ENCODE data around the gene DOLK. TPM values are rescaled to one million over a fixed set of nuclear protein-coding genes. Genes with fewer than 3 reads are reported as not detected.
A peak's percentile ranks its signal among the peaks of the same experiment; 100 is the strongest.

The DOLK gene
- total RNA-seq, 2 donors from 2014 or later, result 8.0 to 12.2 TPM

- Histone ChIP-seq H3K4me3 (no peak overlapping the region), H3K4me1 (peaks cover 71% of the 10 kb centered on the region), H3K27ac (peak overlapping the region in 3 of 4 donors; percentile 2 to 42 (median 28)), H3K27me3 (no peaks in the 10 kb centered on the region), H3K9me3 (no peaks in the 10 kb centered on the region), H3K36me3 (replicated peaks in 1 of 2; ENCODE audit: insufficient read depth in 1 of 2, low read depth in 2 of 2) (peaks cover 0 to 3% of the 10 kb centered on the region in 2 donors)
- no peak for TF ChIP-seq POLR2A (IDR thresholded peaks at IDR 0.05)
- TF ChIP-seq CTCF (IDR thresholded peaks at IDR 0.05), result no peak
- 78 to 81% methylated on average over 13 to 15 of the region's 15 CpGs for WGBS, 2 donors
- no peak for DNase-seq
- intact Hi-C loops (cut with DNase I), result no loop called here
- ATAC-seq, result no peak
Observed at GRCh38 chr9:128913048-128913900, 34.1 kb downstream of the DOLK start.

DNA sequence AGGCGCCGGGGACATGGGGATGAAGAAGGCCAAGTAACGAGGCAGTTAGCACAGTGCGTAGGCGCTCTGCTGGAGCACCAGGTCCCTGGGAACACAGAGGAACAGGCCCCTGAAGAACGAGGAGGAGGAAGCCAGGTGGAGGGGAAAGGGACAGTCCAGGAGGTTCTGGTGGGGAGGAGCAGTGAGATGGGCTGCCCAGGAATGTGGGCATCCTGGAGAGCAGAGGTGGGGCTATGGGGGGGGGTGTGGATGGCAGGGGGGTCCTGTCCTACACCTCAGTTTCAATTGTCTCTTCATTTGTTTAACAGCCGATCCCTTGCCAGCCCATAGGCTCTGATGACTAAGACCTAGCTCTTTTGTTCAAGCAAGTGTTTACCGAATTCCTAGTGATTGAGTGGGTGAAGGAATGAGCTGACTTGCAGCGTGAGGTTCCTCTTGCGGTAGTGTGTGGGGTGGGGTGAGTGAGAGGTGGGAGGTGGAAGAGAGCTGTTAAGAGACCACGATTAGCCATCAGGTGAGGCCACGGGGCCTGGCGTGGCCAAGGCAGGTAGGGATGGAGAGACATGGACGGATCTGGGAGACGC lies 35.0 kb downstream of the DOLK start:
- H3K27ac ChIP-seq, result peak overlapping the region; percentile 3 to 42 (median 23)
- peaks cover 6 to 11% of the 10 kb centered on the region in 2 donors for H3K36me3 ChIP-seq (replicated peaks in 1 of 2; ENCODE audit: insufficient read depth in 1 of 2, low read depth in 2 of 2)
- DNase-seq (no peak), ATAC-seq (no peak)
- H3K27me3 ChIP-seq, result no peaks in the 10 kb centered on the region
- intact Hi-C loops (cut with DNase I), result no loop called here
- 74 to 76% methylated on average over 15 of the region's 15 CpGs for WGBS, 2 donors
- peaks cover 64% of the 10 kb centered on the region for H3K4me1 ChIP-seq
- no peaks in the 10 kb centered on the region for H3K9me3 ChIP-seq
- H3K4me3 ChIP-seq, result no peak overlapping the region
- TF ChIP-seq POLR2A (IDR thresholded peaks at IDR 0.05) (no peak), CTCF (IDR thresholded peaks at IDR 0.05) (no peak)

DNA sequence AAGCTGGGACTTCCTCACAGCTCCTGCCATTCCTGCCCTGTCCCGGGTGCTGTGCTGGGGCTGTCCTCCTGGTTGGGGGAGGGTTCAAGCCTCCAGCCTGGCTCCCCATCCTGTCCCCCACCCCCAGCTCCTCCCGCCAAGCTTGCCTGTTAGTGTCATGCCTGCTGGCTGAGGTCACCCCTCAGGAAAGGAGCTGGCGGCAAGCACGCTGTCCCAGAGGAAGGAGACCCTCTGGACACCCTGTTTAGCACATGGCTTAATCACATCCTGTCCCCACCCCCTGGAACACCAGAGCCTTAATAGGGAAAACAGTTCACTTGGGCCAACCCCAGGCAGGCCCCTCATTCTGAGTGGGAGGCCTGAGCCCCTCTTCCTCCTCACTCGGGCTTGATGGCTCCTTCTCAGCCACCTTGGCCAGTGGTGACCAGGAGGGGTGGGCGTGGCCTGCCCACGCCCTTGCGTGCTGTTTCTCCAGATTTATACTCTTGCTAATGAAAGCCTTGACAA lies 35.8 kb downstream of the DOLK start:
- Histone ChIP-seq H3K27me3 (no peaks in the 10 kb centered on the region), H3K9me3 (no peaks in the 10 kb centered on the region), H3K4me3 (no peak overlapping the region), H3K27ac (peak overlapping the region; percentile 10 to 36 (median 31)), H3K36me3 (replicated peaks in 1 of 2; ENCODE audit: insufficient read depth in 1 of 2, low read depth in 2 of 2) (peaks cover 6 to 13% of the 10 kb centered on the region in 2 donors), H3K4me1 (peaks cover 56% of the 10 kb centered on the region)
- DNase-seq (peak in 3 of 4 donors; percentile 43 to 60 (median 47)), ATAC-seq (peak; percentile 22)
- TF ChIP-seq CTCF (IDR thresholded peaks at IDR 0.05) (no peak), POLR2A (IDR thresholded peaks at IDR 0.05) (peak in 1 of 3 donors; percentile 6)
- intact Hi-C loops (cut with DNase I), result no loop called here
- WGBS, 2 donors, result 53 to 63% methylated on average over 8 of the region's 8 CpGs

- no peak for TF ChIP-seq POLR2A (IDR thresholded peaks at IDR 0.05)
- no peak for TF ChIP-seq CTCF (IDR thresholded peaks at IDR 0.05)
- Histone ChIP-seq H3K36me3 (replicated peaks in 1 of 2; ENCODE audit: insufficient read depth in 1 of 2, low read depth in 2 of 2) (peaks cover 6 to 13% of the 10 kb centered on the region in 2 donors), H3K4me3 (no peak overlapping the region), H3K9me3 (no peaks in the 10 kb centered on the region), H3K4me1 (peaks cover 50% of the 10 kb centered on the region), H3K27me3 (no peaks in the 10 kb centered on the region), H3K27ac (peak overlapping the region in 2 of 4 donors; percentile 32 to 36)
- intact Hi-C loops (cut with DNase I), result no loop called here
- no peak for DNase-seq
- WGBS, 2 donors, result 86 to 90% methylated on average over 4 to 6 of the region's 6 CpGs
- no peak for ATAC-seq
Observed at GRCh38 chr9:128910906-128911305, 36.5 kb downstream of the DOLK start.

Data from body of pancreas (tissue), 4 donors.